HG02981 (cell line): ENCODE data around the gene TMEM52B.

Experiments
- ATAC-seq: cut with Tn5 transposase; IDR thresholded peaks from one replicate; pipeline ENCODE4 v1.9.1; 2021; ENCODE audit warnings: mild to moderate bottlenecking, moderate library complexity; ENCODE audit not compliant: unreplicated experiment

TMEM52B gene

GRCh38 chr12:10178821-10179220, at the start of gene TMEM52B:
TSS of gene TMEM52B (plus strand) at chr12:10179032. CDS start at chr12:10179575, 543 bp downstream.
- ATAC-seq = no peak

DNA sequence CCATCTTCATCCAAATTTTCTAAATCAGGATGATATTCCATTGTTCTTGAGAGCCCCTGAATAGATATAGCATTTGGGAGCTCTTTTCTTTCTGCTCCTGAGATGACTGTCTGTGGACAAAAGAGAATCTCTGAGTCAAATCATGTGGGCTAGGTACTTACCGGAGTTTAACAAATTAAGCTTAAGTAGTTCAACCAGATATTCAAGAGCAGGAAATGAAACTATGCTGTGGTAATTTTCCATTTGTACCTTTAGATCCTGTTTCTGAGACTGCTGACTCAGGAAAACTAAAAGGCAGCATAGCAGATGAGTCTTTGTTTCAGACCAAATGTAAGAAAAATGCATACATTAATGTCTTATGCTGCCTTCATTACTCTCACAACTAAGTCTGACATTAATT, 48.8 kb upstream of the TMEM52B start, which contains the start of gene CLEC7A:
Gene CLEC7A (minus strand): TSS at position 158 of the 400 bp plus-strand sequence. CDS start 117 bp downstream, at position 41.
- peak; percentile 90 for ATAC-seq

- ATAC-seq = no peak
These were observed 47.6 kb upstream of the TMEM52B start for GRCh38 chr12:10131111-10131690.

DNA sequence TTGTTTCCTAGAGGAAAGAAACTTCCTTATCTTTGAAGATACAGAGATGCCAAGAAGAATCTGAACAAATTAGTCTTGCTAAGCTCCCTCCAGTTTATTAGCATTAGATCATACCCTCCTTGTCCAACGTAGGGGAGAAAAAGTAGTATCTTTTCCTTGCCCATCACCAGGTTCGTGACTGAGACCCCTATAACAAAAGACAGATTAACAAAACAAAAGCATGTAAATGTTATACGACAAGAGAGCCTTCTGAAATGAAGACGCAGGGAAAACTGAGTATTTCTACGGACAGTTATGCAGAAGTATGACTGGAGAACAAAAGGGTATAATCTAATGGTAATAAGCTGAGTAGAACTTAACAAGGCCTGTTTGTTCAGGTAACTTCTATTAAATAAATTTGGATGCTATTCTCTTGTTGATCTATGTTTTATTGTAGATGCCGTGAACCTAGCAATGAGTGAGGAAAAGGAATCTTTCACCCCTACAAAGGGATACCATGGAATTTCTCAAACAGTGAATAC, 45.9 kb upstream of the TMEM52B start:
- no peak for ATAC-seq

DNA sequence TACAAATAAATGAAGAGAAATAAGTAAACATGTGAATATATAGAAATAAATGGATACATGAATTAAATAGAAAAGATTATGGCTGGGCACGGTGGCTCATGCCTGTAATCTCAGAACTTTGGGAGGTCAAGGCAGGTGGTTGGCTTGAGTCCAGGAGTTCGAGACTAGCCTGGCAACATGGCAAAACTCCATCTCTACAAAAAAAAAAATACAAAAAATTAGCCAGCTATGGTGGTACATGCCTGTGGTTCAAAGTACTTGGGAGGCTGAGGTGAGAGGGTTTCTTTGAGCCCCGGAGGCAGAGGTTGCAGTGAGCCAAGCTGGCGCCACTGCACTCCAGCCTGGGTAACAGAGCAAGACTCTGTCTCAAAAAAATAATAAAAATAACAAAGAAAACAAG, 43.7 kb upstream of the TMEM52B start:
- ATAC-seq = no peak

- no peak for ATAC-seq
These were observed 42.1 kb upstream of the TMEM52B start for GRCh38 chr12:10136637-10137205.

DNA sequence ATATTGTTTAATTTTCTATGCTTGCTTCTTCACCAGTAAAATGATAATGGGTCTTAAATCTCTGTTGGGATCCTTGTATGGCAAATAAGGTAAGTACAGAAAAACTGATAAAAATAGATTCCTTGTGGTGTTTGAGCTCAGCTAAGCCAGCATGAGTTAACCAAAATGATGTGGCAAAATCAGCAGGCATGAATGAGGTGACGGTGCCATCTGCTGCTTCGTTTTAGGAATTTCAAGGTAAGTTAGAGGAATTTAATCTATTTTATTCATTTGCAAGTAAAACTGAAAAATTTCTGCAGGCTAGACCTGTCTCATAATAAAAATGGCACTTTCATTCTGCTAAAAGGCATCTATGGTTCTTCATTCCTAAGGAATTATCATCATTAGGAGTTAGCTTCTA, 38.8 kb upstream of the TMEM52B start:
- ATAC-seq = no peak

DNA sequence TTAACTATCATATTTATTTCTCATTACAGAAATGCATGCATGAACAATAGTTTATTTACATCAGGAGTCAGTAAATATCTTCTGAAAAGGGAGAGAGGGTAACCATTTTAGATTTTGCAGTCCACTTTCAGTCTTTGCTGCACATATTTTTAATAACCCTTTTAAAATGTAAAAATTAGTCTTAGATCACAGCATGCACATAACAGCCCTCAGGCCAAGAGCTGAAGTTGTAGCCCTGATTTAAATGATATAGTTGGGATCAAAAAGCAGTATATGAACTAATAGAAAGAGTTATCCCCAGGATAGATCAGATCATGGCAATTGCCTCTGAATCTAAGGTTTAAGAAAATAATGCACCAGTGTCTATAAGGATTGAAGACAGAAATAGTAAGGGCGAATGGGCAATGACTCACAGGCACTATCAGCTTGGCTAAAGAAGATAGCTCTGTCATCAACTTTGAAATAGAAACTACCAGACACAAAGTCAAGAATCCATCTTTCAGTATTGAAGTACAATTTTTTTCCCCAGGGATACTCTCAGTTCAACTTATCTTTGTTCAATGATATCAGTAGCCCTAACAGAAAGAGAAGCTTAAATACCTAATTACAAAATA, 35.7 kb upstream of the TMEM52B start:
- ATAC-seq = no peak

- peak; percentile 70 for ATAC-seq
These were observed 31.0 kb upstream of the TMEM52B start for GRCh38 chr12:10147714-10148403.

GRCh38 chr12:10151621-10152020, 27.2 kb upstream of the TMEM52B start:
- no peak for ATAC-seq

DNA sequence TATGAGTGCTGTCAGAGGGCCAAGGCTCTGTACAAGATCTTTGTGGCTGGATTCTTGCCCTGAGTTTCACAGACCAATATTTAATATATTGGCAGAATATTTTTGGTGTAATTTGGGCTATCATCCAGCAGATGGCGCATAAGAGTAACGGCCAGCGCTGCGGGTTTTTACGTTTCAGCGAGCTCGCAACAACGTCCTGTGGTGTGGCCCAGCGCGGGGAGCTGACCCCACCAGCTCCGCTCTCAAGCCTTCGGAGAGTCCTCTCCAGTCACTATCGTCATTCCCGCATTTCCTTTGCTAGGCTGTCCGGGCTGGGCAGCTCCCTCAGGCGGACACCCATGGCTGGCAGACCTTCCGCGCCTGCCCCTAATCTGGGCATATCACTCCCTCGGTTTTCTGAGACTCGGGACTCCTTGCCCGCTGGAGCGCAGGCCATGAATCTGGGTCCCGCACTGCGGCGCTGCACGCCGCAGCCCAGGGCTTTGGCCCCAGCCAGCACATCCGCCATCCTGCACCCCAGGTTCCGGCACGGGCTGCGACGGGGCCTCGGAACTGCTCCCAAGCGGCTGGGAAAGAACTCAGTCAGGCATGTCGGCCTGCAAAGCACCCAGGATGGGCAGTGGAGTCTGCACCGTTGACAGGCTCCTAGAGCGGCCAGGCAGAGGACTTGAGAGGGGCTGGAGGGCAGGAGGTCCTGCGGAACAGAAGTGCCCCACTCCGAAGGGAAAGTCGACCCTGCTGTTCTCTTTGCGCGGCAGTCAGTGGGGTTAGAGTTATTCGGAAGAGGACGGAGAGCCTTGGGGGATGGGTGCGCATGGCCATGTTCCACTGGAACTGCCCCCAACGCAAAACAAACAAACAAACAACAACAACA, 25.3 kb upstream of the TMEM52B start:
- peak; percentile 38 for ATAC-seq

GRCh38 chr12:10154145-10154496, 24.7 kb upstream of the TMEM52B start:
- no peak for ATAC-seq

DNA sequence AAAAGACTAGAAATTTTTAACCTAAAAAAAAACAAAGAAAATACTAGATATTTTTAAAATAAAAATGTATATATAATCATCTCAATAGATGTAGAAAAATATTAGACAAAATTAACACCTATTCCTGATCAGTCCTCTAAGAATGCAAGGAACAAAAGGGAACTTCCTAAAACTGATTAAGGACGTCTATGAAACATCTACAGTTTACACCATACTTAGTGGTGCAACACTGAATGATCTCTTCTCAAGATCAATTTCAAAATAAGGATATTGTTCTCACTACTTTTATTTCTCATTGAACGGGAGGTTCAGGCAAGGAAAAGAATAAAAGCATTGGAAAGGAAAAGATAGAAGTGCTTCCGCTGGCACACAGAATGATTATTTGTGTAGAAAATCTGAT, 22.9 kb upstream of the TMEM52B start:
- no peak for ATAC-seq

- no peak for ATAC-seq
These were observed 20.4 kb upstream of the TMEM52B start for GRCh38 chr12:10158406-10158805.

- no peak for ATAC-seq
These were observed 19.6 kb upstream of the TMEM52B start for GRCh38 chr12:10159280-10159679.

DNA sequence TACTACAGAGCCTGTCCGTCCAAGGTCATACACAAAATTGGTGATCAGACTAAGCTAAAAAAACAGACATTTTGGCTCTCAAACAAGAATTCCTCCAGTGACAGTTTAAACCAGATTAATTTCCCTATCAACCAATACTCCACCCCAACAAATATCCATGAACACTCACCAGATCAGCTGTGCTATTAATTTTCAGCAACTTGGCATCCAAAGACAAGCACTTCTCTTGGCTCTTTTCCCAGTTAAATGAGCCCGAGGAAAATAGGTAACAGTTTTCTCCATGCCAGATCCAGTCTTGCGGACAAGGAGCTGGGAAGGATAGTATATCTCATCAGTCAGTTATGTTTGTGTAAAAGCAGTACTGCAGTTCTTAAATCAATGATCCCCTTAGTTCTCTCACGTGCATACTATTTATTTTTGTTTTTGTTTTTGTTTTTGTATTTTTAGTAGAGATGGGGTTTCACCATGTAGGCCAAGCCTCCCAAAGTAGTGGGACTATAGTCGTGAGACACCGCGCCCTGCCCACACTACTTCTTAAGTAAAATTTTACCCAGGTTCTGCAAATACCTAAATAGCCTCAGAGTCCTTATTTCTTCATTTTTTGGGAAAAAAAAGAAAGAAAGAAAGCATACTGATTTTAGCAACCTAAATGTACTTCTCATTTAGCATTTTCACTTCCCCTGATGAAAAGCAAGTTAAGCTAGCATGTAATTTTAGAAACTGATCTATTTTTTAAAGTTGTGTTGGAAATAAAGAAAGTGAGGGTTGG, 18.0 kb upstream of the TMEM52B start:
- ATAC-seq = no peak

DNA sequence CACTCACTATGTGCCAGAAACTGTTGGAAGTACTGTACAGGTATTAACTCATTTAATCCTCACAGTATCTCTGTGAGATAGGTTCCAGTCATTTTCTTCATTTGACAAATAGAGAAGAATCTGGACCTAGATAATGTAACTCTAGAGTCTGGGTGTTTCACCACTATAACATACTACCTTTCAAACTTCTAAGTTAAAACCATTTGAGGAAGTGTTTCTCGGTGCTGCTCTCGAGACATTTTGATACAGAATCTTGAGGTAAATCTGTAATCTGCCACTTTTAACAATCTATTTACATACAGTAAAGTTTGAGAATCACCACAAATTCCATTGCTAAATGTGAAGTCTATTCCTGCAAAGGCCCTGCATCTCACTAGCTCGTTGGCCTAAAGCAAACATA, 15.7 kb upstream of the TMEM52B start:
- ATAC-seq = no peak

DNA sequence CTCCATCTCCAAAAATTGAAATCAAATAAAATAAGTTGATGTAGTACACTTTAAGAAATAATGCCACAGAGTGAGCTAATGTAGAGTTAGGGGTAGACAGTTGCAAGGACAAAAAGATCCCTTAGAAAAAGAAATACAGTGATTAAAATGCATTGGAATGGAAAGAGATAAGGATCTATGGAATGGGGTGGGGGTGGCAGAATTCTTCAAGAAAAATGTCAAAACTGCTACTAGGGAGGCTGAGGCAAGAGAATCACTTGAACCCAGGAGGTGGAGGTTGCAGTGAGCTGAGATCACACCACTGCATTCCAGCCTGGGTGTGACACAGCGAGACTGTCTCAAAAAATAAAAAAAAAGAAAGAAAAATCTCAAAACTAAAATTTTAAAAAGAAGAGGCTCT, 13.4 kb upstream of the TMEM52B start:
- ATAC-seq = no peak

GRCh38 chr12:10167599-10167998, 11.2 kb upstream of the TMEM52B start:
- no peak for ATAC-seq

GRCh38 chr12:10169104-10169503, 9.7 kb upstream of the TMEM52B start:
- no peak for ATAC-seq
